Measurements from ENCODE around the gene SH3BP1. TPM values are rescaled to one million over a fixed set of nuclear protein-coding genes. Genes with fewer than 3 reads are reported as not detected.

SH3BP1 gene
- total and polyA plus RNA-seq, 2 experiments from 2014 or later = 9.5 to 46.7 TPM

DNA sequence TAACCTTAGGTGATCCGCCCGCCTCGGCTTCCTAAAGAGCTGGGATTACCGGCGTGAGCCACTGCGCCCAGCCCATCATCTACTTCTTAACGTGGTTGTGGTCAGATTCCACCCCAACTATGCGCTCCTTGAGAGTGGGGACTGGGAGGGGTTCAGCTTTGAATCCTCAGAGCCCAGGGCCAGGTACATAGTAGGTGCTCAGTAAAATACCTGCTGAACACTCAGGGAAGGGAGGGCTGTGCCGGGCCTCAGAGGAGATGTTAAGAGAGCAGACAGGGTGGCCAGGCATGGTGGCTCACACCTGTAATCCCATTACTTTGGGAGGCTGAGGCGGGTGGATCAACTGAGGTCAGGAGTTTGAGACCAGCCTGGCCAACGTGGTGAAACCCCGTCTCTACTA is 34.8 kb downstream of the SH3BP1 start:
- DNase-seq (ENCODE audit: low spot score) (no peak), ATAC-seq (no peak)
- no peaks in the 10 kb centered on the region for H3K27me3 ChIP-seq (ENCODE audit: insufficient read depth)
- H3K4me3 ChIP-seq = no peak overlapping the region
- H3K27ac ChIP-seq (ENCODE audit: low read depth) = no peak overlapping the region
- no peaks in the 10 kb centered on the region for H4K20me1 ChIP-seq (replicated peaks; ENCODE audit: insufficient read depth)
- H3K36me3 ChIP-seq (ENCODE audit: insufficient read depth) = no peaks in the 10 kb centered on the region
- H3K36me3 Mint-ChIP-seq (ENCODE audit: low read depth) = 0 out of 3 replicates have a peak, but pooled peaks cover 3% of the 10 kb centered on the region
- no peaks in the 10 kb centered on the region for H3K79me2 ChIP-seq (replicated peaks; ENCODE audit: insufficient read depth)
- H3K9me2 ChIP-seq (ENCODE audit: insufficient read depth) = no peaks in the 10 kb centered on the region
- no peak overlapping the region for H3K4me2 ChIP-seq
- peaks cover 12% of the 10 kb centered on the region for H3K27me3 Mint-ChIP-seq (ENCODE audit: insufficient read depth, low read depth, poor library complexity)
- peaks cover 17% of the 10 kb centered on the region for H3K4me1 Mint-ChIP-seq
- H3K4me3 Mint-ChIP-seq = no peak overlapping the region
- no peaks in the 10 kb centered on the region for H3K9me3 Mint-ChIP-seq
- H3K27ac Mint-ChIP-seq = no peak overlapping the region
- TF ChIP-seq ZNF331 (CRISPR knock-in tag; IDR thresholded peaks at IDR 0.05; ENCODE audit: low read depth) (no peak), EZH2 (IDR thresholded peaks at IDR 0.05; ENCODE audit: low read depth, unreplicated experiment) (no peak), NANOG (IDR thresholded peaks at IDR 0.05; ENCODE audit: borderline replicate concordance) (no peak), CREB1 (CRISPR knock-in tag; IDR thresholded peaks at IDR 0.05; ENCODE audit: low read depth) (no peak), POLR2AphosphoS5 (IDR thresholded peaks at IDR 0.05; ENCODE audit: low read depth) (no peak), ZNF114 (CRISPR knock-in tag; IDR thresholded peaks at IDR 0.05) (no peak), STAT1 (IDR thresholded peaks at IDR 0.05; ENCODE audit: unreplicated experiment) (no peak), JUNB (IDR thresholded peaks at IDR 0.05; ENCODE audit: unreplicated experiment) (no peak), EZH2phosphoT487 (IDR thresholded peaks at IDR 0.05; ENCODE audit: unreplicated experiment) (no peak)
- TF ChIP-seq, protein P1, sequence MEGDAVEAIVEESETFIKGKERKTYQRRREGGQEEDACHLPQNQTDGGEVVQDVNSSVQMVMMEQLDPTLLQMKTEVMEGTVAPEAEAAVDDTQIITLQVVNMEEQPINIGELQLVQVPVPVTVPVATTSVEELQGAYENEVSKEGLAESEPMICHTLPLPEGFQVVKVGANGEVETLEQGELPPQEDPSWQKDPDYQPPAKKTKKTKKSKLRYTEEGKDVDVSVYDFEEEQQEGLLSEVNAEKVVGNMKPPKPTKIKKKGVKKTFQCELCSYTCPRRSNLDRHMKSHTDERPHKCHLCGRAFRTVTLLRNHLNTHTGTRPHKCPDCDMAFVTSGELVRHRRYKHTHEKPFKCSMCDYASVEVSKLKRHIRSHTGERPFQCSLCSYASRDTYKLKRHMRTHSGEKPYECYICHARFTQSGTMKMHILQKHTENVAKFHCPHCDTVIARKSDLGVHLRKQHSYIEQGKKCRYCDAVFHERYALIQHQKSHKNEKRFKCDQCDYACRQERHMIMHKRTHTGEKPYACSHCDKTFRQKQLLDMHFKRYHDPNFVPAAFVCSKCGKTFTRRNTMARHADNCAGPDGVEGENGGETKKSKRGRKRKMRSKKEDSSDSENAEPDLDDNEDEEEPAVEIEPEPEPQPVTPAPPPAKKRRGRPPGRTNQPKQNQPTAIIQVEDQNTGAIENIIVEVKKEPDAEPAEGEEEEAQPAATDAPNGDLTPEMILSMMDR (conservative IDR thresholded peaks at IDR 0.05; ENCODE audit: low read depth in 2 of 2) = no peak
- TF ChIP-seq, protein P2, sequence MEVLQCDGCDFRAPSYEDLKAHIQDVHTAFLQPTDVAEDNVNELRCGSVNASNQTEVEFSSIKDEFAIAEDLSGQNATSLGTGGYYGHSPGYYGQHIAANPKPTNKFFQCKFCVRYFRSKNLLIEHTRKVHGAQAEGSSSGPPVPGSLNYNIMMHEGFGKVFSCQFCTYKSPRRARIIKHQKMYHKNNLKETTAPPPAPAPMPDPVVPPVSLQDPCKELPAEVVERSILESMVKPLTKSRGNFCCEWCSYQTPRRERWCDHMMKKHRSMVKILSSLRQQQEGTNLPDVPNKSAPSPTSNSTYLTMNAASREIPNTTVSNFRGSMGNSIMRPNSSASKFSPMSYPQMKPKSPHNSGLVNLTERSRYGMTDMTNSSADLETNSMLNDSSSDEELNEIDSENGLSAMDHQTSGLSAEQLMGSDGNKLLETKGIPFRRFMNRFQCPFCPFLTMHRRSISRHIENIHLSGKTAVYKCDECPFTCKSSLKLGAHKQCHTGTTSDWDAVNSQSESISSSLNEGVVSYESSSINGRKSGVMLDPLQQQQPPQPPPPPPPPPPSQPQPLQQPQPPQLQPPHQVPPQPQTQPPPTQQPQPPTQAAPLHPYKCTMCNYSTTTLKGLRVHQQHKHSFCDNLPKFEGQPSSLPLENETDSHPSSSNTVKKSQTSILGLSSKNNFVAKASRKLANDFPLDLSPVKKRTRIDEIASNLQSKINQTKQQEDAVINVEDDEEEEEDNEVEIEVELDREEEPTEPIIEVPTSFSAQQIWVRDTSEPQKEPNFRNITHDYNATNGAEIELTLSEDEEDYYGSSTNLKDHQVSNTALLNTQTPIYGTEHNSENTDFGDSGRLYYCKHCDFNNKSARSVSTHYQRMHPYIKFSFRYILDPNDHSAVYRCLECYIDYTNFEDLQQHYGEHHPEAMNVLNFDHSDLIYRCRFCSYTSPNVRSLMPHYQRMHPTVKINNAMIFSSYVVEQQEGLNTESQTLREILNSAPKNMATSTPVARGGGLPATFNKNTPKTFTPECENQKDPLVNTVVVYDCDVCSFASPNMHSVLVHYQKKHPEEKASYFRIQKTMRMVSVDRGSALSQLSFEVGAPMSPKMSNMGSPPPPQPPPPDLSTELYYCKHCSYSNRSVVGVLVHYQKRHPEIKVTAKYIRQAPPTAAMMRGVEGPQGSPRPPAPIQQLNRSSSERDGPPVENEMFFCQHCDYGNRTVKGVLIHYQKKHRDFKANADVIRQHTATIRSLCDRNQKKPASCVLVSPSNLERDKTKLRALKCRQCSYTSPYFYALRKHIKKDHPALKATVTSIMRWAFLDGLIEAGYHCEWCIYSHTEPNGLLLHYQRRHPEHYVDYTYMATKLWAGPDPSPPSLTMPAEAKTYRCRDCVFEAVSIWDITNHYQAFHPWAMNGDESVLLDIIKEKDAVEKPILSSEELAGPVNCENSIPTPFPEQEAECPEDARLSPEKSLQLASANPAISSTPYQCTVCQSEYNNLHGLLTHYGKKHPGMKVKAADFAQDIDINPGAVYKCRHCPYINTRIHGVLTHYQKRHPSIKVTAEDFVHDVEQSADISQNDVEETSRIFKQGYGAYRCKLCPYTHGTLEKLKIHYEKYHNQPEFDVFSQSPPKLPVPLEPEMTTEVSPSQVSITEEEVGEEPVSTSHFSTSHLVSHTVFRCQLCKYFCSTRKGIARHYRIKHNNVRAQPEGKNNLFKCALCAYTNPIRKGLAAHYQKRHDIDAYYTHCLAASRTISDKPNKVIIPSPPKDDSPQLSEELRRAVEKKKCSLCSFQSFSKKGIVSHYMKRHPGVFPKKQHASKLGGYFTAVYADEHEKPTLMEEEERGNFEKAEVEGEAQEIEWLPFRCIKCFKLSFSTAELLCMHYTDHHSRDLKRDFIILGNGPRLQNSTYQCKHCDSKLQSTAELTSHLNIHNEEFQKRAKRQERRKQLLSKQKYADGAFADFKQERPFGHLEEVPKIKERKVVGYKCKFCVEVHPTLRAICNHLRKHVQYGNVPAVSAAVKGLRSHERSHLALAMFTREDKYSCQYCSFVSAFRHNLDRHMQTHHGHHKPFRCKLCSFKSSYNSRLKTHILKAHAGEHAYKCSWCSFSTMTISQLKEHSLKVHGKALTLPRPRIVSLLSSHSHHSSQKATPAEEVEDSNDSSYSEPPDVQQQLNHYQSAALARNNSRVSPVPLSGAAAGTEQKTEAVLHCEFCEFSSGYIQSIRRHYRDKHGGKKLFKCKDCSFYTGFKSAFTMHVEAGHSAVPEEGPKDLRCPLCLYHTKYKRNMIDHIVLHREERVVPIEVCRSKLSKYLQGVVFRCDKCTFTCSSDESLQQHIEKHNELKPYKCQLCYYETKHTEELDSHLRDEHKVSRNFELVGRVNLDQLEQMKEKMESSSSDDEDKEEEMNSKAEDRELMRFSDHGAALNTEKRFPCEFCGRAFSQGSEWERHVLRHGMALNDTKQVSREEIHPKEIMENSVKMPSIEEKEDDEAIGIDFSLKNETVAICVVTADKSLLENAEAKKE (CRISPR knock-in tag; IDR thresholded peaks at IDR 0.05) = no peak
- TF ChIP-seq, protein P3, sequence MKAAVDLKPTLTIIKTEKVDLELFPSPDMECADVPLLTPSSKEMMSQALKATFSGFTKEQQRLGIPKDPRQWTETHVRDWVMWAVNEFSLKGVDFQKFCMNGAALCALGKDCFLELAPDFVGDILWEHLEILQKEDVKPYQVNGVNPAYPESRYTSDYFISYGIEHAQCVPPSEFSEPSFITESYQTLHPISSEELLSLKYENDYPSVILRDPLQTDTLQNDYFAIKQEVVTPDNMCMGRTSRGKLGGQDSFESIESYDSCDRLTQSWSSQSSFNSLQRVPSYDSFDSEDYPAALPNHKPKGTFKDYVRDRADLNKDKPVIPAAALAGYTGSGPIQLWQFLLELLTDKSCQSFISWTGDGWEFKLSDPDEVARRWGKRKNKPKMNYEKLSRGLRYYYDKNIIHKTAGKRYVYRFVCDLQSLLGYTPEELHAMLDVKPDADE (IDR thresholded peaks at IDR 0.05) = no peak
- TF ChIP-seq, protein P4, sequence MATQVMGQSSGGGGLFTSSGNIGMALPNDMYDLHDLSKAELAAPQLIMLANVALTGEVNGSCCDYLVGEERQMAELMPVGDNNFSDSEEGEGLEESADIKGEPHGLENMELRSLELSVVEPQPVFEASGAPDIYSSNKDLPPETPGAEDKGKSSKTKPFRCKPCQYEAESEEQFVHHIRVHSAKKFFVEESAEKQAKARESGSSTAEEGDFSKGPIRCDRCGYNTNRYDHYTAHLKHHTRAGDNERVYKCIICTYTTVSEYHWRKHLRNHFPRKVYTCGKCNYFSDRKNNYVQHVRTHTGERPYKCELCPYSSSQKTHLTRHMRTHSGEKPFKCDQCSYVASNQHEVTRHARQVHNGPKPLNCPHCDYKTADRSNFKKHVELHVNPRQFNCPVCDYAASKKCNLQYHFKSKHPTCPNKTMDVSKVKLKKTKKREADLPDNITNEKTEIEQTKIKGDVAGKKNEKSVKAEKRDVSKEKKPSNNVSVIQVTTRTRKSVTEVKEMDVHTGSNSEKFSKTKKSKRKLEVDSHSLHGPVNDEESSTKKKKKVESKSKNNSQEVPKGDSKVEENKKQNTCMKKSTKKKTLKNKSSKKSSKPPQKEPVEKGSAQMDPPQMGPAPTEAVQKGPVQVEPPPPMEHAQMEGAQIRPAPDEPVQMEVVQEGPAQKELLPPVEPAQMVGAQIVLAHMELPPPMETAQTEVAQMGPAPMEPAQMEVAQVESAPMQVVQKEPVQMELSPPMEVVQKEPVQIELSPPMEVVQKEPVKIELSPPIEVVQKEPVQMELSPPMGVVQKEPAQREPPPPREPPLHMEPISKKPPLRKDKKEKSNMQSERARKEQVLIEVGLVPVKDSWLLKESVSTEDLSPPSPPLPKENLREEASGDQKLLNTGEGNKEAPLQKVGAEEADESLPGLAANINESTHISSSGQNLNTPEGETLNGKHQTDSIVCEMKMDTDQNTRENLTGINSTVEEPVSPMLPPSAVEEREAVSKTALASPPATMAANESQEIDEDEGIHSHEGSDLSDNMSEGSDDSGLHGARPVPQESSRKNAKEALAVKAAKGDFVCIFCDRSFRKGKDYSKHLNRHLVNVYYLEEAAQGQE (IDR thresholded peaks at IDR 0.05; ENCODE audit: unreplicated experiment) = no peak
- H2AFZ ChIP-seq = no peak overlapping the region
- peaks cover 22% of the 10 kb centered on the region; the same call in 1 of the 2 replicates for H3F3A ChIP-seq (replicated peaks; ENCODE audit: low read depth)
- H3K4me1 ChIP-seq (ENCODE audit: insufficient read depth) = peaks cover 11% of the 10 kb centered on the region; the same call in 1 of the 2 replicates

All from GM23338 (cell line).